ENCODE data around the gene URB1. TPM values are rescaled to one million over a fixed set of nuclear protein-coding genes. Genes with fewer than 3 reads are reported as not detected.
"Not testable (repeated sequence)": the region's sequence is repeated elsewhere in the genome, so short reads cannot be mapped to it uniquely, and the experiment has no call there.

Gene URB1
- total and polyA plus RNA-seq, 12 donors = 5.2 to 31.6 (median 16.1) TPM

GRCh38 chr21:32393677-32394001 lies 827 bp upstream of the URB1 start:
- DNase-seq = no peak
- Histone ChIP-seq H3K27ac (peak overlapping the region in 1 of 5 donors; percentile 84), H3K27me3 (no peaks in the 10 kb centered on the region), H3K4me1 (replicated peaks in 1 of 2) (peaks cover 9 to 19% of the 10 kb centered on the region in 2 donors), H3K9me3 (replicated peaks in 1 of 3) (no peaks in the 10 kb centered on the region), H3K4me3 (peak overlapping the region in 3 of 4 donors; percentile 61 to 86 (median 77)), H3K36me3 (replicated peaks in 1 of 2) (no peaks in the 10 kb centered on the region)
- no peak for TF ChIP-seq POLR2A (IDR thresholded peaks at IDR 0.05)
- intact Hi-C loops (cut with DNase I) = no loop called here
- WGBS, 4 donors = 51 to 59% (median 55%) methylated on average over 9 of the region's 9 CpGs

GRCh38 chr21:32392299-32392879 lies 423 bp downstream of the URB1 start:
- Histone ChIP-seq H3K27ac (no peak overlapping the region), H3K36me3 (replicated peaks in 1 of 2) (no peaks in the 10 kb centered on the region), H3K9me3 (replicated peaks in 1 of 3) (no peaks in the 10 kb centered on the region), H3K27me3 (no peaks in the 10 kb centered on the region), H3K4me3 (peak overlapping the region; percentile 61 to 86 (median 78)), H3K4me1 (replicated peaks in 1 of 2) (peaks cover 9 to 19% of the 10 kb centered on the region in 2 donors)
- WGBS, 4 donors = 0% methylated on average over 5 to 32 of the region's 32 CpGs
- intact Hi-C loops (cut with DNase I) = no loop called here
- no peak for DNase-seq
- TF ChIP-seq POLR2A (IDR thresholded peaks at IDR 0.05) (no peak), CTCF (IDR thresholded peaks at IDR 0.05) (no peak)

- no peaks in the 10 kb centered on the region for H3K27me3 ChIP-seq
- H3K36me3 ChIP-seq (replicated peaks in 1 of 2) = no peaks in the 10 kb centered on the region
- H3K4me1 ChIP-seq (replicated peaks in 1 of 2) = peaks cover 9 to 21% of the 10 kb centered on the region in 2 donors
- H3K4me3 ChIP-seq = peak overlapping the region in 1 of 4 donors; percentile 77
- WGBS, 4 donors = 53 to 67% (median 58%) methylated on average over 4 of the region's 4 CpGs
- DNase-seq = peak in 1 of 7 donors; percentile 35
- no peaks in the 10 kb centered on the region for H3K9me3 ChIP-seq (replicated peaks in 1 of 3)
- TF ChIP-seq POLR2A (IDR thresholded peaks at IDR 0.05) = no peak
- TF ChIP-seq CTCF (IDR thresholded peaks at IDR 0.05) = no peak
- intact Hi-C loops (cut with DNase I) = no loop called here
- no peak overlapping the region for H3K27ac ChIP-seq
These were observed 1.1 kb downstream of the URB1 start for GRCh38 chr21:32391755-32392154.

- H3K27me3 ChIP-seq; H3K4me3 ChIP-seq; H3K27ac ChIP-seq; H3K36me3 ChIP-seq (replicated peaks in 1 of 2); DNase-seq; intact Hi-C loops (cut with DNase I); H3K9me3 ChIP-seq (replicated peaks in 1 of 3): not testable (repeated sequence)
- WGBS, 4 donors = 84 to 96% (median 91%) methylated on average over 8 to 10 of the region's 11 CpGs
- peaks cover 12 to 30% of the 10 kb centered on the region in 2 donors for H3K4me1 ChIP-seq (replicated peaks in 1 of 2)
These were observed 2.1 kb downstream of the URB1 start for GRCh38 chr21:32390537-32391224.

GRCh38 chr21:32389337-32390015 lies 3.3 kb downstream of the URB1 start:
- H3K9me3 ChIP-seq (replicated peaks in 1 of 3) = no peaks in the 10 kb centered on the region
- no peak overlapping the region for H3K27ac ChIP-seq
- peaks cover 14 to 30% of the 10 kb centered on the region in 2 donors for H3K4me1 ChIP-seq (replicated peaks in 1 of 2)
- no peak overlapping the region for H3K4me3 ChIP-seq
- peaks cover 0 to under 1% of the 10 kb centered on the region in 2 donors for H3K36me3 ChIP-seq (replicated peaks in 1 of 2)
- intact Hi-C loops (cut with DNase I) = loop anchor here in 1 of 2 donors (10.0 kb wide), 1 partner anchor 105 kb away; no protein-coding TSS in a partner anchor
- H3K27me3 ChIP-seq = no peaks in the 10 kb centered on the region
- peak in 1 of 7 donors; percentile 35 for DNase-seq
- WGBS, 4 donors = 57 to 74% (median 68%) methylated on average over 5 of the region's 5 CpGs
- no peak for TF ChIP-seq CTCF (IDR thresholded peaks at IDR 0.05)
